Gastrocnemius medialis (tissue), 4 donors: Measurements from ENCODE around the gene C19orf73. TPM values are rescaled to one million over a fixed set of nuclear protein-coding genes. Genes with fewer than 3 reads are reported as not detected.
"Not testable (repeated sequence)": the region's sequence is repeated elsewhere in the genome, so short reads cannot be mapped to it uniquely, and the experiment has no call there.

Experiments used
- ATAC-seq, 2 donors: fragments of 150-250 bp; one replicate each; pipeline ENCODE4 v1.9.1; 2016
- DNase-seq, 2 donors: peaks; one replicate each; pipeline ENCODE4 v3.0.0-alpha.2; 2019
- H3K27ac ChIP-seq, 4 donors: fragments of 200-600 bp; sonication (generic); 1 replicate in 1 of 4; 2 replicates in 3 of 4; pipeline ENCODE4 v1.5.1; 2016 to 2018; ENCODE audit warnings: mild to moderate bottlenecking in 2 of 4, moderate library complexity in 1 of 4
- H3K27me3 ChIP-seq, 3 donors: fragments of 200-600 bp; sonication (generic) in 2 of 3; 1 replicate in 1 of 3; 2 replicates in 2 of 3; pipeline versions ENCODE4 v1.5.1 to v1.6.0; 2016 to 2019; ENCODE audit warnings: mild to moderate bottlenecking in 1 of 3, moderate library complexity in 1 of 3
- H3K36me3 ChIP-seq, 2 donors: fragments of 200-600 bp; sonication (generic) in 1 of 2; one replicate each; pipeline ENCODE4 v1.5.1; 2017 to 2018
- H3K4me1 ChIP-seq, 2 donors: fragments of 200-600 bp; sonication (generic) in 1 of 2; one replicate each; pipeline ENCODE4 v1.5.1; 2016 to 2017; ENCODE audit warnings: mild to moderate bottlenecking in 2 of 2
- H3K4me3 ChIP-seq, 4 donors: fragments of 200-600 bp; sonication (generic) in 3 of 4; 1 replicate in 1 of 4; 2 replicates in 3 of 4; pipeline ENCODE4 v1.5.1; 2016 to 2019; ENCODE audit warnings: mild to moderate bottlenecking in 2 of 4
- H3K9me3 ChIP-seq, 3 donors: fragments of 200-600 bp; sonication (generic) in 2 of 3; 1 replicate in 1 of 3; 2 replicates in 2 of 3; pipeline ENCODE4 v1.5.1; 2016 to 2019
- CTCF ChIP-seq, 5 experiments: fragments of 450-650 bp in 3 of 5; fragments of 200-600 bp in 2 of 5; sonication (generic) in 2 of 5; IDR thresholded peaks in 4 of 5; conservative IDR thresholded peaks in 1 of 5; 1 replicate in 4 of 5; 2 replicates in 1 of 5; pipeline ENCODE4 v1.5.1; 2016 to 2019; ENCODE audit warnings: antibody characterized with exemption in 5 of 5, mild to moderate bottlenecking in 3 of 5, moderate library complexity in 3 of 5
- POLR2A ChIP-seq, 2 donors: fragments of 450-650 bp; IDR thresholded peaks; one replicate each; pipeline ENCODE4 v1.6.1; 2017; ENCODE audit warnings: antibody characterized with exemption in 2 of 2, mild to moderate bottlenecking in 2 of 2, moderate library complexity in 2 of 2
- in situ Hi-C, 4 donors: fragments of 200-750 bp; cut with MboI; loops; one replicate each; pipeline versions ENCODE4 v1.15.0 to v1.8.0; 2017; ENCODE audit warnings: low sequenced_read_pairs in 4 of 4
- intact Hi-C: fragments of 100-400 bp; cut with DNase I; formaldehyde crosslinking; loops from one replicate; pipeline ENCODE4 v1.15.1; 2023; ENCODE audit warnings: low total_unique reads
- total RNA-seq, 4 donors: library from RNA; depleted of rRNA; stranded (reverse); fragments of >200 nt; gene quantifications; one replicate each; pipeline versions ENCODE4 v1.1.0 to v1.2.3, GENCODE V29; 2016

Gene C19orf73
- total RNA-seq, 4 donors from 2014 or later = 1.3 to 11.7 (median 3.5) TPM

- Histone ChIP-seq H3K36me3 (peaks cover 0 to 12% of the 10 kb centered on the region in 2 donors), H3K27me3 (no peaks in the 10 kb centered on the region), H3K4me3 (peak overlapping the region; percentile 88 to 99 (median 92)), H3K4me1 (peaks cover 18 to 26% of the 10 kb centered on the region in 2 donors), H3K9me3 (no peaks in the 10 kb centered on the region), H3K27ac (peak overlapping the region; percentile 90 to 98 (median 92))
- ATAC-seq (no peak), DNase-seq (no peak)
- TF ChIP-seq CTCF (IDR thresholded peaks at IDR 0.05 in 4 of 5, conservative IDR thresholded peaks at IDR 0.05 in 1 of 5) (no peak), POLR2A (IDR thresholded peaks at IDR 0.05) (no peak)
- in situ Hi-C loops = loop anchor here in 1 of 4 donors (10.0 kb wide), 1 partner anchor 120 kb away; no protein-coding TSS in a partner anchor
- intact Hi-C loops = loop anchor here (1.0 kb wide), 1 partner anchor 9 kb away; no protein-coding TSS in a partner anchor
Measured at GRCh38 chr19:49084206-49085019, 34.5 kb downstream of the C19orf73 start.

GRCh38 chr19:49081273-49081672 lies 37.7 kb downstream of the C19orf73 start:
- TF ChIP-seq CTCF (IDR thresholded peaks at IDR 0.05 in 4 of 5, conservative IDR thresholded peaks at IDR 0.05 in 1 of 5) = no peak
- no peak for TF ChIP-seq POLR2A (IDR thresholded peaks at IDR 0.05)
- intact Hi-C loops (no loop called here), in situ Hi-C loops (loop anchor here in 1 of 4 donors (10.0 kb wide), 1 partner anchor 124 kb away; no protein-coding TSS in a partner anchor)
- H3K27me3 ChIP-seq = no peaks in the 10 kb centered on the region
- DNase-seq = no peak
- H3K4me1 ChIP-seq = peaks cover 3 to 10% of the 10 kb centered on the region in 2 donors
- no peak overlapping the region for H3K27ac ChIP-seq
- no peak for ATAC-seq
- H3K4me3 ChIP-seq = no peak overlapping the region
- no peaks in the 10 kb centered on the region for H3K36me3 ChIP-seq
- no peaks in the 10 kb centered on the region for H3K9me3 ChIP-seq

- in situ Hi-C loops = loop anchor here in 1 of 4 donors (10.0 kb wide), 1 partner anchor 124 kb away; no protein-coding TSS in a partner anchor
- H3K4me3 ChIP-seq = no peak overlapping the region
- TF ChIP-seq CTCF (IDR thresholded peaks at IDR 0.05 in 4 of 5, conservative IDR thresholded peaks at IDR 0.05 in 1 of 5) (no peak), POLR2A (IDR thresholded peaks at IDR 0.05) (no peak)
- no peaks in the 10 kb centered on the region for H3K9me3 ChIP-seq
- ATAC-seq (no peak), DNase-seq (no peak)
- intact Hi-C loops = no loop called here
- no peak overlapping the region for H3K27ac ChIP-seq
- peaks cover 0 to 5% of the 10 kb centered on the region in 2 donors for H3K4me1 ChIP-seq
- H3K27me3 ChIP-seq = no peaks in the 10 kb centered on the region
- no peaks in the 10 kb centered on the region for H3K36me3 ChIP-seq
Measured at GRCh38 chr19:49080392-49080791, 38.6 kb downstream of the C19orf73 start.

GRCh38 chr19:49074869-49075268 lies 44.1 kb downstream of the C19orf73 start:
- ATAC-seq, H3K36me3 ChIP-seq, H3K4me3 ChIP-seq, H3K9me3 ChIP-seq, H3K27me3 ChIP-seq, in situ Hi-C loops: not testable (repeated sequence)
- H3K4me1 ChIP-seq = peaks cover 14 to 16% of the 10 kb centered on the region in 2 donors
- intact Hi-C loops = loop anchor here (1.0 to 5.0 kb wide), 5 partner anchors 10 to 1963 kb away; partner anchors contain the start of genes GYS1, RUVBL2, SNRNP70 and ZC3H4
- peak overlapping the region; percentile 85 to 95 (median 92) for H3K27ac ChIP-seq
- peak; percentile 67 to 84 (median 80) for TF ChIP-seq CTCF (IDR thresholded peaks at IDR 0.05 in 4 of 5, conservative IDR thresholded peaks at IDR 0.05 in 1 of 5)
- peak; percentile 66 to 85 for DNase-seq
